H1 (cell line): Measurements from ENCODE around the gene TTC34. TPM values are rescaled to one million over a fixed set of nuclear protein-coding genes. Genes with fewer than 3 reads are reported as not detected.

Experiments used
- BACH1 ChIP-seq: IDR thresholded peaks from 2 replicates; pipeline ENCODE4 v1.6.1; 2012; ENCODE audit warnings: low read length, improper control_type of control experiment
- CHD2 ChIP-seq: IDR thresholded peaks from 2 replicates; pipeline ENCODE4 v1.6.1; 2012; ENCODE audit warnings: low read length, improper control_type of control experiment
- CHD7 ChIP-seq: fragments of 300-600 bp; sonication (generic); IDR thresholded peaks from 2 replicates; pipeline ENCODE4 v1.7.1; 2012; ENCODE audit warnings: low read length, moderate library complexity, mild to moderate bottlenecking, inconsistent platforms; ENCODE audit not compliant: insufficient replicate concordance
- KDM1A ChIP-seq: fragments of 200-600, 300-600 bp; sonication (generic); IDR thresholded peaks from 2 replicates; pipeline ENCODE4 v1.7.1; 2016; ENCODE audit warnings: mild to moderate bottlenecking, low read length, borderline replicate concordance
- RNF2 ChIP-seq: fragments of 200-900, 300-1000 bp; sonication (generic); IDR thresholded peaks from 2 replicates; pipeline ENCODE4 v1.7.1; 2016; ENCODE audit warnings: borderline replicate concordance, low read depth, mild to moderate bottlenecking, antibody characterized with exemption, low read length; ENCODE audit not compliant: poor library complexity, severe bottlenecking; ENCODE audit errors: missing control alignments
- SIRT6 ChIP-seq: IDR thresholded peaks from one replicate; pipeline ENCODE4 v1.7.1; 2012; ENCODE audit warnings: low read length, inconsistent platforms
- polyA plus RNA-seq, 7 experiments: library from polyadenylated mRNA; depleted of rRNA in 3 of 7; stranded (reverse) in 5 of 7; unstranded in 2 of 7; fragments of >200 nt in 5 of 7; fragments of 200-250 nt in 2 of 7; gene quantifications; 1 replicate in 5 of 7; 2 replicates in 1 of 7; 4 replicates in 1 of 7; pipeline versions ENCODE4 v1.2.1 to v1.2.3, GENCODE V29; 2011 to 2013; ENCODE audit warnings: missing spikeins in 2 of 7, mixed read lengths in 2 of 7
- total RNA-seq: library from RNA; stranded (reverse); fragmentation: NEBNext Ultra II Directional; extraction: Animal tissue kit (Norgen Biotek cat#: 25700); gene quantifications from 2 replicates; pipeline ENCODE4 v1.2.1, GENCODE V29; 2021

The TTC34 gene
- total and polyA plus RNA-seq, 2 of the 8 experiments (the other 6 are each of a cell fraction or from before 2014, with no cell fraction given): 0.23 to 0.50 TPM

- no peak for TF ChIP-seq CHD7
- no peak for TF ChIP-seq SIRT6
- TF ChIP-seq BACH1: no peak
- no peak for TF ChIP-seq CHD2
- no peak for TF ChIP-seq RNF2
- TF ChIP-seq KDM1A: no peak
Measured at GRCh38 chr1:2819831-2820730, 18.6 kb upstream of the TTC34 start (continued).
